ENCODE measurements around the gene TNS3.

DNA sequence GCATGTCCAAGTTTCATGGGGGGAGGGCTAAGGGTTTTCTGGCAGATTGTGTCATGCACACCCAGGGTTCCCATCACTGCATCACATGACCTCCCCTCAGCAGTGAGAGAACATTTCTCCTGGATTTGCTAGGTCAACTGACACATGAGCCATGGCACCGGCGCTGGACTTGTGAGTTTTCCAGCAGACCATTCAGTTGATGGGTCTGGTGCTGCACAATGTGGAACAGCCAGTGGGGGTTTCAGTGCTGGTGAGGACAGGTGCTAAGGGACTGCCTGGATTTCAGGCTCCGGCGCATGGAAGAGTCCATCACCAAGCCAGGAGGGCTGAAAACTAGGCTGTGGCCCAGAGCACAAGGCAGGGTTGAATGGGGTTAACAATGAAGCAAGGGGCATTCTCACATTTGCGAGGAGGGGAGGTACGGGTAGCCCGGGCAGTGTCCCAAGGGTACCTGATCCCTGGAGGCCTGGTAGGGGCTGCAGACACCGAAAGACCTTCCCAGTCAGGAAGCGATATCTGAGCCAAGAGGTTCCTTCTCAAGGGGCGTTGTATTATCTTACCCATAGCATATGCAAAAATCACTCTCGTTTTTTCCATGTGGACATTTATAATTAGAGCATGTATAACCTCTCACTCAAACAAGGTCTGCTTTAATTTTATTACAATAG lies 203.0 kb downstream of the TNS3 start:
- TF ChIP-seq POLR2A (IDR thresholded peaks at IDR 0.05; ENCODE audit: low read depth, low read length) (no peak), ZSCAN29 (IDR thresholded peaks at IDR 0.05) (no peak), CTCF (IDR thresholded peaks at IDR 0.05 in 2 of 3, conservative IDR thresholded peaks at IDR 0.05 in 1 of 3; ENCODE audit: control insufficient read depth in 2 of 3, extremely low read depth in 1 of 3, insufficient read depth in 1 of 3, low read depth in 3 of 3, low read length in 3 of 3) (no peak), MXI1 (IDR thresholded peaks at IDR 0.05; ENCODE audit: low read depth, low read length) (no peak), RELA (IDR thresholded peaks at IDR 0.05; ENCODE audit: borderline replicate concordance, partially characterized antibody) (no peak), RBBP5 (conservative IDR thresholded peaks at IDR 0.05) (no peak), MAX (IDR thresholded peaks at IDR 0.05; ENCODE audit: low read depth, low read length) (no peak), CREM (IDR thresholded peaks at IDR 0.05; ENCODE audit: low read depth) (no peak), FOXM1 (IDR thresholded peaks at IDR 0.05; ENCODE audit: low read depth, low read length) (no peak), RFX5 (IDR thresholded peaks at IDR 0.05; ENCODE audit: low read depth, low read length) (no peak), SREBF2 (IDR thresholded peaks at IDR 0.05; ENCODE audit: low read length) (no peak), ZNF24 (IDR thresholded peaks at IDR 0.05) (no peak), EGR1 (IDR thresholded peaks at IDR 0.05; ENCODE audit: borderline replicate concordance in 1 of 2, low read depth in 2 of 2, low read length in 2 of 2) (no peak)

All from GM12878 (cell line).